Subcutaneous abdominal adipose tissue (tissue), 5 donors: ENCODE results near the gene TBC1D8.

Source experiments
- H3K27ac ChIP-seq: one replicate; pipeline ENCODE4 v1.7.0; 2013; ENCODE audit warnings: low read depth, mild to moderate bottlenecking, inconsistent platforms, low read length, moderate library complexity
- H3K27me3 ChIP-seq, 5 donors: one replicate each; pipeline ENCODE4 v1.7.0; 2013; ENCODE audit warnings: low read length in 5 of 5, inconsistent platforms in 1 of 5; ENCODE audit not compliant: control insufficient read depth in 5 of 5, insufficient read depth in 4 of 5
- H3K36me3 ChIP-seq, 5 donors: one replicate each; pipeline ENCODE4 v1.7.0; 2013; ENCODE audit warnings: low read length in 5 of 5; ENCODE audit not compliant: control insufficient read depth in 5 of 5, insufficient read depth in 5 of 5
- H3K4me1 ChIP-seq, 5 donors: one replicate each; pipeline ENCODE4 v1.7.0; 2013; ENCODE audit warnings: low read length in 5 of 5, mild to moderate bottlenecking in 3 of 5, moderate library complexity in 1 of 5; ENCODE audit not compliant: control insufficient read depth in 5 of 5, insufficient read depth in 5 of 5
- H3K4me3 ChIP-seq, 5 donors: one replicate each; pipeline ENCODE4 v1.7.0; 2013; ENCODE audit warnings: low read length in 5 of 5, low read depth in 1 of 5
- H3K9ac ChIP-seq, 5 donors: one replicate each; pipeline ENCODE4 v1.7.0; 2013; ENCODE audit warnings: low read length in 5 of 5, mild to moderate bottlenecking in 4 of 5, moderate library complexity in 3 of 5
- H3K9me3 ChIP-seq, 5 donors: one replicate each; pipeline ENCODE4 v1.7.0; 2013; ENCODE audit warnings: low read length in 5 of 5; ENCODE audit not compliant: control insufficient read depth in 5 of 5
- donor health status: healthy.
- donor health status: healthy.
- donor health status: healthy.
- donor health status: healthy.
- donor health status: healthy.

The TBC1D8 gene

DNA sequence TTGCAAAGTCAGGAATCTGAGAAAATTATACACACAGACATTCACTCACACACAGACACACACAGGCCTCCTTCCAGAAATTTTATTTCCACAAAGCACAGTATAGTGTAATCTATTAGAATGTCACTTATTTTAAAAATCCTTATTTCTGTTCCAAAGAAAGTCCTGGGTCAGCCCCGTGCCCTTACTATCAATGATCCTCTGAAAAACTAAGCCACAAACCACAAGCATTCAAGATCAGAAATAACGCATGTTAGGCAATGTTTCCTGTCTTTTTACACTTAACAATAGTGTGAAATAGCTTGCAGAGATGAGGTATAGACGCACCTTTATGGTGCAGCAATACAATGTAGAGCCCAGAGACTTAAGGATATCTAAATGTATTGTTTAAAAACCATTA, 25.8 kb downstream of the TBC1D8 start:
- no peak overlapping the region for H3K9ac ChIP-seq
- no peak overlapping the region for H3K4me3 ChIP-seq
- no peaks in the 10 kb centered on the region for H3K36me3 ChIP-seq
- H3K27ac ChIP-seq: peak overlapping the region; percentile 63
- peaks cover 8 to 40% (median 31%) of the 10 kb centered on the region in 5 donors for H3K4me1 ChIP-seq
- no peaks in the 10 kb centered on the region for H3K9me3 ChIP-seq
- H3K27me3 ChIP-seq: no peaks in the 10 kb centered on the region

DNA sequence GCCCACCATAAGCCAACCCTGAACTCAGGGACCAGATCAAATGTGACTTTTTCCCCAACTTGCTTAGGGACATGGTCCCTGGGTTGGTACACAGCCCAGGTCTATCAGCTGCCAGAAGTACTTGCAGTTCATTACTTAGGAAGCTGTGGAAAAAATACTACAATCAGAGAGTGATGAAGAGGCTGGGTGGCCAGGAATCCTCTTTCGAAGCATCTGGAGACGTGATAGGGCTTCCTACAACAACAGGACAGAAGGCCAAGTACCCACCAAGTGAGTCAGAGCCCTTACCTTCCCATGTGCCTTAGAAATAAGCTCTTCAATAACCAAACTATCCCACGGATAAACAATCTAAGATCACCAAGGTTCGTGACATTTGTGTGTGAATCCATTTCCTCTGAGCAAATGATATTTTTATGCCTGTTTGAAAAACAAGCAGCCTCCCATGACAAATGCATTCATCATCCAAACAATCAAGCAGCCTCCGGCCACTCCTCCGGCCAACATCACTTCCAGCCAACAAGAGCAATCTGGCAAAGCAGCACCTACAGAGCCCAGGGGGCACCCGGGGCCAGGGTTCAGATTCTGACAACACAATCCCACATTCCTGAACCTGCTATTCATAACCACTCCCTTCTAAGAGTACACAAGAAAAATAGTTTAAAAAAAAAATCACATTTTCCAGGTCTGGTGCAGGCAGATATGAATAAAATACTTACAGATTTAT, 26.4 kb downstream of the TBC1D8 start:
- peaks cover 8 to 43% (median 37%) of the 10 kb centered on the region in 5 donors for H3K4me1 ChIP-seq
- H3K36me3 ChIP-seq: no peaks in the 10 kb centered on the region
- peak overlapping the region; percentile 63 for H3K27ac ChIP-seq
- H3K9ac ChIP-seq: peak overlapping the region in 1 of 5 donors; percentile 31
- H3K4me3 ChIP-seq: peak overlapping the region in 1 of 5 donors; percentile 25
- H3K27me3 ChIP-seq: no peaks in the 10 kb centered on the region
- no peaks in the 10 kb centered on the region for H3K9me3 ChIP-seq

DNA sequence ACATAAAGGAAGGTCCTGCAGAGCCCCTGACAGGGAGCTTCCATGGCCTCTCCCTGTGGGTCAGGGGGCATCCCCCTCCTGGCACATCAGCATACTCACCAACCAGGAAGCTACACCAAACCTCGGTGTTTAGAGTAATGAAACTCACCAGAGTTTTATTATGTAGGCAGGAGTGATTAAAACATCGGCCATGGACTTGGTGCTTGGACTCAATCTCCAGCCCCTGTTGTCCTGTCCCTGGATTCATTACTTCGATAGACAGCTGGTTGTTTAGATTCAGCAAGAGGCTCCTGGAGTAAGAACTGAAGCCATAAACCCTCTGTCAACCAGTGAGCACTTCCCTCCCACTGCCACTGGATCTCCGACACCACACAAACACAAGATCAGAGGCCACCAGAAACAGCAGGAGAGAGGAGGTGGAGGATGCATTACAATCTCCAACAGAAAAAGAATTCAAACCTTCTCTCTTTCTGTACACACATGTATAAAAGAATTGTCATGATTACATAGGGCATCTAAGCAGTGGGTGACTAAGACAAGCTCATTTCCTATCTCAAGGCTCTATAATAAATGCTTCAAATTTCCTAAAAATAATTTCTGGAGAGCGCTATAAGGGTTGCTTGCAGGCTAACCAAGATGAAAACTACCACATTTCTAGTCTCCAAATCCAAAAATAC, 27.2 kb downstream of the TBC1D8 start:
- Histone ChIP-seq H3K9ac (no peak overlapping the region), H3K4me1 (peaks cover 10 to 51% (median 46%) of the 10 kb centered on the region in 5 donors), H3K4me3 (no peak overlapping the region), H3K27me3 (no peaks in the 10 kb centered on the region), H3K36me3 (no peaks in the 10 kb centered on the region), H3K27ac (peak overlapping the region; percentile 63), H3K9me3 (no peaks in the 10 kb centered on the region)

DNA sequence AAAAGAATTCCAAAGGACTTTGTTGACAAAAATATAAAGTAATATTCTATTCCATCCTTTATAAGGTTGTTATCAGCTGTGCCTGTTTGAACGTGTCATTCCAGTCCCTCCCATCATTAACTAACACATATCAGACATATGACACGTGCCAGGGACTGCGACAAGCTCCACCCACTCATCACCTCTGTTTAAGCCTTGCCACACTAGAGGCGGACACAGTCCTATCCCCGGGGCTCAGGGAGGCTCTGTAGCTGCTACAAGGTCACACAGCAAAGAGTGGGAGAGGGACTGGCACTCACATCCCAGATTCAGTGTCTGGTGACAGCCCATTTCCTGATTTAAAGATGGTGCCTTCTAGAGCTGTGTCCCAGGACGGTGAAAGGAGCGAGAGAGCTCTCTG, 30.0 kb downstream of the TBC1D8 start:
- Histone ChIP-seq H3K36me3 (no peaks in the 10 kb centered on the region), H3K4me3 (no peak overlapping the region), H3K4me1 (peaks cover 10 to 48% (median 46%) of the 10 kb centered on the region in 5 donors), H3K9ac (no peak overlapping the region), H3K9me3 (no peaks in the 10 kb centered on the region), H3K27me3 (no peaks in the 10 kb centered on the region), H3K27ac (no peak overlapping the region)

DNA sequence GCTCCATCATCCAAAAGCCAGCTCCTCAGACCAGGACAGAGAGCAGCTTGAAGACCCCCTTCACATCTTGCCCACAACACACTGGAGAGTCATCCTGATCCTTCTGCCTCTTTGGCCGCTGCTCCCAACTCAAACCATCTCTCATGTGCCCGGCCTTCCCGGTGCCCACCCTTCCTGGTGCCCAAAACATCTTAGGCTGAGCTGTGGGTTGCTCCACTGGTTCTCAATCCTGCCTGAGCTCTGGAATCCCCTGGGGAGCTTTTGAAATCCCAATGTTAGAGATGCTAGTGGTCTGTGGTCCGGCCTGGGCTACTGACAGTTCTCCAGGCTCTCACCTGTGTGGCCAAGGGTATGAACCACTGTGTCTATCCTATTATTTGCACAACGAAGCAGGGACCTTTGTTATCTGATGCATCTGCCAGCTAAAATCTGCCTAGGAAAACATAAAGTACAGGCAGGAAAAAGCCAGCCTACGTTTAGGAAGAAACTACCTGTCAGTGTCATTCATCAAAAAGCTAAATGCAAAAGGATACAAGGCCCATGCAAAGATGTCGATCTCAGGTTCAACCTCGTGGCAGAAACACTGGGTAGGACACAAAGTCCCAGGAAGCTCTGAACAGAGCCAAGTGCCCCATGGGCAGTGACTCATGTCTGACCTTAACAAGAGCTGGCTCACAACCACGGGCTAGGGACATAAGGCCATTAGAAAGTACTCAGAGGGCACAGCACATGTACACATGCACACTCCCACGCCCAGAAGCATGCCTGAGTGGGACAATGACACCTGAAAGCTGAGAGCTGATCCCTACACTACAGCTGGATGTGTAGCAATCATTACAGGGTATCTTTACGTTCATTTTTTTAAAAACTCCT, 30.8 kb downstream of the TBC1D8 start:
- Histone ChIP-seq H3K9me3 (no peaks in the 10 kb centered on the region), H3K4me1 (peaks cover 10 to 41% (median 40%) of the 10 kb centered on the region in 5 donors), H3K9ac (no peak overlapping the region), H3K4me3 (no peak overlapping the region), H3K27me3 (no peaks in the 10 kb centered on the region), H3K36me3 (no peaks in the 10 kb centered on the region), H3K27ac (no peak overlapping the region)

DNA sequence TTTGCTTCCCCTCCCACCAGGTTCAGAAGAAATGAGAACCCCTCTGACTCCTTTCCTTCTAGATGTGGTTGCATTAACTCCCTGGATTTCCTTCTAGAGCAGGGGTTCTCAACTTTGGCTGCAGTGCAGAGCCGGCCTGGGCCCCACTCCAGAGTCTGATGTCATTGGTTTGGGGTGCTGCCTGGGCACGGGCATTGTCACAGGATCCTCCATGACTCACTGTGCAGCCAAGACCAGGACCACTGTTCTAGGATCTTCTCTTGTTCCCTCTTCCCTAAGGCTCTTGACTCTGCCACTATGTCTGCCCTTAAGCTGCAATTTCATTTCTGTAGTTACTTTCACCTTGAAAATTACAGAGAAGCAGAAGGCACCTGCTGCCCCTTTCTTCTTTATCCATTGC, 31.8 kb downstream of the TBC1D8 start:
- H3K4me3 ChIP-seq: no peak overlapping the region

DNA sequence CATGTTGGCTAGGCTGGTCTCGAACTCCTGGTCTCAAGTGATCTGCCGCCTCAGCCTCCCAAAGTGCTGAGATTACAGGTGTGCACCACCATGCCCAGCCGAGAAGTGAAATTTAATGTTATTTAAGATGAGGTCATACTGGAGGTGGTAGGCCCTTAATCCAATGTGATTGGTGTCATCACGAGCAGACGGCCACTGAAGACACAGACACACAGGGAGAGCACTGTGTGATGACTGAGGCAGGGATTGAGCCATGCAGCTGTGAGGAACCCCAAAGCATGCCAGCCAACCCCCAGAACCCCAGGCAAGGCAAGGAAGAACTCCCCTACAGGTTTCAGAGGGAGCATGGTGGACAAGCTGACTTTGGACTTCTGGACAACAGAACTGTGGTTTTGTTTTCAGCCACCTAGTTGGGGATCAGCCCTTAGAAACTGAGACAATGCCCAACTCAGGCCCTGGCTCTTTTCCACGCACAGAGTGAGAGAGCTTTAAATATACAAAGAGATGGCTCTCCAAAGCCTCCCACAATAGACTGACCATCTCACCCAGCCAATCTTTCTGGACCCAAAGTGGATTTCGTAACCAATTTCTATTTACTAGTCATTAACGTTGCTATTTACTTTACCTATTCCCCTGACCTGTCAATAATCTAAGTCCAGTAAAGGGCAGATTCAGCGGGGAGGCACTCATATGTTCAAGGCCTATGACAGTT, 34.2 kb downstream of the TBC1D8 start:
- H3K9ac ChIP-seq: no peak overlapping the region
- no peaks in the 10 kb centered on the region for H3K36me3 ChIP-seq
- H3K4me1 ChIP-seq: peaks cover 9 to 52% (median 42%) of the 10 kb centered on the region in 5 donors
- H3K27me3 ChIP-seq: no peaks in the 10 kb centered on the region
- no peak overlapping the region for H3K4me3 ChIP-seq
- no peaks in the 10 kb centered on the region for H3K9me3 ChIP-seq
- no peak overlapping the region for H3K27ac ChIP-seq

More for the DNA sequence above, 31.8 kb downstream of the TBC1D8 start:
- no peaks in the 10 kb centered on the region for H3K36me3 ChIP-seq
- H3K4me1 ChIP-seq: peaks cover 7 to 39% (median 33%) of the 10 kb centered on the region in 5 donors
- H3K9ac ChIP-seq: no peak overlapping the region
- no peaks in the 10 kb centered on the region for H3K9me3 ChIP-seq
- H3K27me3 ChIP-seq: no peaks in the 10 kb centered on the region
- no peak overlapping the region for H3K27ac ChIP-seq

DNA sequence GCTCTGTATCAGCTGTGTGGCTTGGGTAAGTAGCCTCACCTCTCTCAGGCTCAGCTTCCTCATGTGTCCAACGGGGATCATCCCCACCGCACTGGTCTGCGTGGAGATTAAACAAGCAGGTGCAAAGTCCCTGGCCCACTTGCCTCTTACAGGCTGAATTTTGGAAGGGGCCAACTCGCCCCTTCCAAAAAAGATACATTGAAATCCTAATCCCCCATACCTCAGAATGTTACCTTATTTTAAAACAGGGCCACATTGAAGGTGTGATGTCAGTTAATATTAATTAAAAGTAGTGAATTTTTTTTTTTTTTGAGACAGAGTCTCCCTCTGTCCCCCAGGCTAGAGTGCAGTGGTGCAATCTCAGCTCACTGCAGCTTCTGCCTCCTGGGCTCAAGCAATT, 34.8 kb downstream of the TBC1D8 start:
- no peaks in the 10 kb centered on the region for H3K27me3 ChIP-seq
- H3K4me1 ChIP-seq: peaks cover 12 to 59% (median 48%) of the 10 kb centered on the region in 5 donors
- H3K27ac ChIP-seq: no peak overlapping the region
- no peaks in the 10 kb centered on the region for H3K9me3 ChIP-seq
- H3K36me3 ChIP-seq: no peaks in the 10 kb centered on the region
- H3K9ac ChIP-seq: no peak overlapping the region
- H3K4me3 ChIP-seq: no peak overlapping the region

DNA sequence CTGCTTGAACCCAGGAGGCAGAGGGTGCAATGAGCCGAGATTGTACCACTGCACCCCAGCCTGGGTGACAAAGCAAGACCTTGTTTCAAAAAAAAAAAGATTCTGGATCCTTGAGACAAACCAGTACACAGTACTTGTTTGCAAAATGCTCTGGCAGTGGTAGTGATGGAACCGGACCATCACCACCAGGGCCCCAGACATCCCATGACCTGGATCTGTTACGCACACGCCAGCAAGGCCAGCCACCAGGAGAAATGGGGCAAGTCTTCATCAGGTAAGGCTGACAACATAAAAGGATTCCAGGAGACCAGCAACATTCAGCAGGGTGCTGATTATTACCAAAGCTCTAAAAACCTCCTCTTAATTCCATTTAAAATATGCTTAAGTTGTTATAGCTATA, 35.5 kb downstream of the TBC1D8 start:
- no peak overlapping the region for H3K4me3 ChIP-seq
- no peaks in the 10 kb centered on the region for H3K36me3 ChIP-seq
- H3K9me3 ChIP-seq: no peaks in the 10 kb centered on the region
- H3K9ac ChIP-seq: no peak overlapping the region
- H3K27me3 ChIP-seq: no peaks in the 10 kb centered on the region
- H3K4me1 ChIP-seq: peaks cover 12 to 59% (median 44%) of the 10 kb centered on the region in 5 donors
- H3K27ac ChIP-seq: no peak overlapping the region
